ENCODE results near the gene FRS2.

The FRS2 gene

GRCh38 chr12:69515394-69515930 lies 45.3 kb downstream of the FRS2 start:
- DNase-seq (ENCODE audit: low spot score in 2 of 2) = no peak

DNA sequence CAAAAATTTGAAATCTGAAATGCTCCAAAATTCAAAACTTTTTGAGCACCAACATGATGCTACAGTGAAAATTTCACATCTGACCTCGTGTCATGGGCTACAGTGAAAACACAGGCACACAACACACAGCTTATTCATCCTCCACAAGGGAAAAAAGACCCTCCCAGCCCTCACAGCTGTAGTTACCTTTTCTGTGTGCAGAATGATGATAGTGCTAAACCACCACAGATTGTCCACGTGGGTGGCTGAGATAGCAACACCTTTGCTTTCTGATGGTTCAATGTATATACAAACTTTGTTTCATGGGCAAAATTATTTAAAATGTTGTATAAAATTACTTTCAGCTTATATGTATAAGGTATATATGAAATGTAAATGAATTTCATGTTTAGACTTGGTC lies 46.8 kb downstream of the FRS2 start:
- in situ Hi-C loops (cut with MboI; ENCODE audit: low sequenced_read_pairs) = no loop called here
- Histone ChIP-seq H3K27me3 (ENCODE audit: low read depth) (no peaks in the 10 kb centered on the region), H3K36me3 (replicated peaks) (no peaks in the 10 kb centered on the region), H3K4me3 (no peak overlapping the region), H3K4me1 (peaks cover 4% of the 10 kb centered on the region; the same call in 1 of the 2 replicates), H3K9me3 (peaks cover 7% of the 10 kb centered on the region; the same call in 1 of the 2 replicates)
- DNase-seq (ENCODE audit: low spot score in 2 of 2) = no peak

More at GRCh38 chr12:69515394-69515930, 45.3 kb downstream of the FRS2 start:
- Histone ChIP-seq H3K4me3 (no peak overlapping the region), H3K36me3 (replicated peaks) (no peaks in the 10 kb centered on the region), H3K9me3 (peaks cover under 1% of the 10 kb centered on the region; the same call in 1 of the 2 replicates), H3K27me3 (ENCODE audit: low read depth) (no peaks in the 10 kb centered on the region), H3K4me1 (peaks cover 12% of the 10 kb centered on the region)
- in situ Hi-C loops (cut with MboI; ENCODE audit: low sequenced_read_pairs) = no loop called here

GRCh38 chr12:69517406-69517805 lies 47.2 kb downstream of the FRS2 start:
- H3K4me1 ChIP-seq = peaks cover 4% of the 10 kb centered on the region; the same call in 1 of the 2 replicates
- in situ Hi-C loops (cut with MboI; ENCODE audit: low sequenced_read_pairs) = no loop called here
- no peaks in the 10 kb centered on the region for H3K36me3 ChIP-seq (replicated peaks)
- DNase-seq (ENCODE audit: low spot score in 2 of 2) = no peak
- no peaks in the 10 kb centered on the region for H3K27me3 ChIP-seq (ENCODE audit: low read depth)
- H3K9me3 ChIP-seq = peaks cover 7% of the 10 kb centered on the region; the same call in 1 of the 2 replicates
- H3K4me3 ChIP-seq = no peak overlapping the region

GRCh38 chr12:69519871-69520270 lies 49.7 kb downstream of the FRS2 start:
- Histone ChIP-seq H3K4me1 (peaks cover 4% of the 10 kb centered on the region; the same call in 1 of the 2 replicates), H3K27me3 (ENCODE audit: low read depth) (no peaks in the 10 kb centered on the region), H3K36me3 (replicated peaks) (no peaks in the 10 kb centered on the region), H3K9me3 (peaks cover 7% of the 10 kb centered on the region; the same call in 1 of the 2 replicates), H3K4me3 (no peak overlapping the region)
- in situ Hi-C loops (cut with MboI; ENCODE audit: low sequenced_read_pairs) = no loop called here
- DNase-seq (ENCODE audit: low spot score in 2 of 2) = no peak

DNA sequence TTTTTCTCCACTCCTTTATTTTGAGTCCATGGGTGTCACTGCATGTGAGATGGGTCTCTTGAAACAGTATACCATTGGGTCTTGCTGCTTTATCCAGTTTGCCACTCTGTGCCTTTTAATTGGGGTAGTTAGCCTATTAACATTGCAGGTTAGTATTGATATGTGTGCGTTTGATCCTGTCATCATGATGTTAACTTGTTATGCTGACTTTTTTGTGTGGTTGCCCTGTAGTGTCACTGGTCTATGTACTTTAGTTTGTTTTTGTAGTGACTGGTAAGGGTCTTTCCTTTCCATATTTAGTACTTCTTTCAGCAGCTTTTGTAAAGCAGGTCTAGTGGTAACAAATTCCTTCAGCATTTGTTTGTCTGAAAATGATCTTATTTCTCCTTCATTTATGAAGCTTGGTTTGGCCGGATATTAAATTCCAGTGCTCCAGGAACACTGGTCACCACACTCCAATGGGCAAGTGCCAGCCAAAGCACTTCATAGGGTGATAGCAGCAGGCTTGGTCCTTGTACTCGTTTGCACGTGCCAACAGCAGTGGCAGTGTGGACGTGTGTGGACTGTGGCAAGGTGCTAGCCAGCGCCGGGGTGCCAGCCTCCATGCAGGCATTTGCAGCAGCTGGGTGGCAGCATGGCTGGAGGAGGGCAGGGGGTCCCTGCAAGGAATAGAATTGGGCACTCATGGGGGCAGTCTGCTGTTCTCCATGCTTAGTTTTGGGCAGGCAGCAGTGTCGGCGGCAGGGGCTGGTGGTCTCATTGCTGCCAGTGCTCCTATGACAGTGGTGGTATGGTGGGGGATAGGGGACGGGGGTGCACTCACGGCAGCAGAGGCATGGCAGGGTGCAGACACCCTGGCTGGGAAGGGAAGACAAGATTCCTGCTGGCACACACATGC lies 53.5 kb downstream of the FRS2 start:
- H3K36me3 ChIP-seq (replicated peaks) = no peaks in the 10 kb centered on the region
- H3K27me3 ChIP-seq (ENCODE audit: low read depth) = no peaks in the 10 kb centered on the region
- H3K4me1 ChIP-seq = peaks cover 6% of the 10 kb centered on the region
- in situ Hi-C loops (cut with MboI; ENCODE audit: low sequenced_read_pairs) = no loop called here
- no peak for DNase-seq (ENCODE audit: low spot score in 2 of 2)
- peaks cover 7% of the 10 kb centered on the region; the same call in 1 of the 2 replicates for H3K9me3 ChIP-seq
- H3K4me3 ChIP-seq = no peak overlapping the region

DNA sequence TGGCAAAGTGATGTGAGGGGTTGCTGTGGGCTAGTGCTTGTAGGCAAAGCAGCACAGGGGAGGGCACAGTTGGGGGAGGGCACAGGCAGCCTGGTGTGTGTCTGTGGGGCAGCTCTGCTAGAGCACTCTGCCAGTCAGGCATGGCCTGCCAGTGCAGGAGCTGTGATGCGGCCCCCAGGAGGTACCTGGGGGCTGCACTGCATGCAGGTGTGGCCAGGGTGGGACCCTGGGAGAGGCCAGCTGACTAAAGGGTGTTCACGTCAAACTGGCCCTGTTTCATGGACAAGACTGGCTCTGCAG lies 54.1 kb downstream of the FRS2 start:
- in situ Hi-C loops (cut with MboI; ENCODE audit: low sequenced_read_pairs) = no loop called here
- Histone ChIP-seq H3K27me3 (ENCODE audit: low read depth) (no peaks in the 10 kb centered on the region), H3K36me3 (replicated peaks) (no peaks in the 10 kb centered on the region), H3K4me1 (peaks cover 6% of the 10 kb centered on the region), H3K4me3 (no peak overlapping the region), H3K9me3 (peaks cover 7% of the 10 kb centered on the region; the same call in 1 of the 2 replicates)
- no peak for DNase-seq (ENCODE audit: low spot score in 2 of 2)

- Histone ChIP-seq H3K9me3 (peaks cover 7% of the 10 kb centered on the region; the same call in 1 of the 2 replicates), H3K4me3 (no peak overlapping the region), H3K4me1 (peaks cover 6% of the 10 kb centered on the region), H3K36me3 (replicated peaks) (no peaks in the 10 kb centered on the region), H3K27me3 (ENCODE audit: low read depth) (no peaks in the 10 kb centered on the region)
- in situ Hi-C loops (cut with MboI; ENCODE audit: low sequenced_read_pairs) = no loop called here
- no peak for DNase-seq (ENCODE audit: low spot score in 2 of 2)
Measured at GRCh38 chr12:69524755-69525469, 54.7 kb downstream of the FRS2 start.

DNA sequence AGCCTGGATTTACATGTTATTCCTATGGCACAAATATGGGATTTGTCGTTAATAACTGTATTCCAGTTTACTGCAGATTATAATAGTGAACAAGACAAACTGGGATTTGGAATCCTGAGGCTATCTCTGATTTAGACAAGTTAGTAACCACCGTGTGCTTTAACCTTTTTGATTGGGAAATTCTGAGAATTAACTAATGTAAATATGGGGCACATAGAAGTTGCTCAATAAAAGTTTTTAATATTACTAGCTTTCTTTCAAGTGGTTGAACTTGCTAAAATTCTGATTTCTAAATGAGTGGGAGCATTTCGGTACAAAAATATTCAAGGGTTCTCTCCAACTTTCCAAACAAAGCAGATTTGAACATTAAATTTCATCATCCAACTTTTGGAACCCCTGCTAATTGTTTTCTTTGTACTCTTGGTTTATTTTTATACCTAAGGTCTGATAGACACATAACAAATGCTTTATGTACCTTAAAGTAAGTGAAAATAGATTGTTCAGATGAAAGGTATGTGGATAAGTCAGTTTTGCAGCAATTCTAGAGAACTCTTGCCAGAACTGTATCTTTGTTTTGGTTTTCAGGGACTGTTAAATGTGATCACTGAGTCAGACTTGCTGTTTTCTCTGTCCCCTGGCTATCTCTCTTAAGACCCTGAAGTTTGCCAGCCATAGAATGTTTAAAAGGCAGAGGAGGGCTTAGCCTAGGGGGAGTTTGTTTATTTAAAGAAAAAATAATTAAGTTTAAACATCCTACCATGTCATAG lies 57.5 kb downstream of the FRS2 start:
- Histone ChIP-seq H3K36me3 (replicated peaks) (no peaks in the 10 kb centered on the region), H3K4me3 (no peak overlapping the region), H3K4me1 (peaks cover 6% of the 10 kb centered on the region), H3K27me3 (ENCODE audit: low read depth) (no peaks in the 10 kb centered on the region), H3K9me3 (no peaks in the 10 kb centered on the region)
- no peak for DNase-seq (ENCODE audit: low spot score in 2 of 2)
- in situ Hi-C loops (cut with MboI; ENCODE audit: low sequenced_read_pairs) = no loop called here

DNA sequence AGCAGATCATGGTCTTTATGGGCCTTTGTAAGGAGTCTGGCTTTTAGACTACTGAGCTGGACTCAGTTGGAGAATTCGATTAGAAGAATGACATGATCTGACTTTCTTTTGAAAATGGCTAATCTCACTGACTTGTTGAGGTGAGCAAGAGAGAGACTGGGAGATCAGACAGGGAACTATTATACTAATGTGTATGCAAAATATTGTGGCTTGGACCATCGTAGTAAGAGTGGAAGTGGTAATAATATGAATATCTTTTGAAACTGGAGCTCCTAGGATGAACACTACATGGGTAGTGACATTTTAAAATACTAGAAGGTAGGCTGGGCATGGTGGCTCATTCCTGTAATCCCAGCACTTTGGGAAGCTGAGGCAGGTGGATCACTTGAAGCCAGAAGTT lies 58.8 kb downstream of the FRS2 start:
- H3K9me3 ChIP-seq = no peaks in the 10 kb centered on the region
- no peaks in the 10 kb centered on the region for H3K27me3 ChIP-seq (ENCODE audit: low read depth)
- DNase-seq (ENCODE audit: low spot score in 2 of 2) = no peak
- peaks cover 11% of the 10 kb centered on the region for H3K4me1 ChIP-seq
- H3K36me3 ChIP-seq (replicated peaks) = no peaks in the 10 kb centered on the region
- in situ Hi-C loops (cut with MboI; ENCODE audit: low sequenced_read_pairs) = no loop called here
- no peak overlapping the region for H3K4me3 ChIP-seq

- no peak for DNase-seq (ENCODE audit: low spot score in 2 of 2)
- Histone ChIP-seq H3K4me3 (no peak overlapping the region), H3K4me1 (peaks cover 30% of the 10 kb centered on the region), H3K27me3 (ENCODE audit: low read depth) (no peaks in the 10 kb centered on the region), H3K36me3 (replicated peaks) (no peaks in the 10 kb centered on the region), H3K9me3 (no peaks in the 10 kb centered on the region)
- in situ Hi-C loops (cut with MboI; ENCODE audit: low sequenced_read_pairs) = no loop called here
Measured at GRCh38 chr12:69533844-69534243, 63.7 kb downstream of the FRS2 start.

- Histone ChIP-seq H3K9me3 (no peaks in the 10 kb centered on the region), H3K36me3 (replicated peaks) (no peaks in the 10 kb centered on the region), H3K4me3 (no peak overlapping the region), H3K27me3 (ENCODE audit: low read depth) (no peaks in the 10 kb centered on the region), H3K4me1 (peaks cover 30% of the 10 kb centered on the region)
- in situ Hi-C loops (cut with MboI; ENCODE audit: low sequenced_read_pairs) = no loop called here
- peak; percentile 69 to 78 for DNase-seq (ENCODE audit: low spot score in 2 of 2)
Measured at GRCh38 chr12:69534389-69534822, 64.2 kb downstream of the FRS2 start.

DNA sequence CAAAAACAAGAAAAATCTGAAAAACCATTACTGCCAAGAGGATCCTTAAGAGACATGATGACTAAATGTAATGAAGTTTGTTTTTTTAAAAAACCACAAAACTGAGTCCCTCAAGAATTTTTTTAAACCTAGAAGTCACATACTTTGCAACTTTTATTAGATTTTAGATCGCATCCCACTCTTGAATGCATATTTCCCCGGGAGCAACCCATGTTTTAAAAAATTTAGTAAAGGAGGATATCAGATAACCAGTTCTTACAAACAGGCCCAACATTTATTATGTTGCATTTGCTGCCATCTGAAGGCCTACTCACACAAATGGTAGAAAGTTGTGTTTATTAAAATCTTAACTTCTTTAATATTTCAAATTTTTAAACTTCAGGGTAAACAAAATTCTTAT lies 70.8 kb downstream of the FRS2 start:
- DNase-seq (ENCODE audit: low spot score in 2 of 2) = no peak

GRCh38 chr12:69544087-69544486 lies 73.9 kb downstream of the FRS2 start:
- in situ Hi-C loops (cut with MboI; ENCODE audit: low sequenced_read_pairs) = no loop called here
- Histone ChIP-seq H3K4me3 (no peak overlapping the region), H3K36me3 (replicated peaks) (no peaks in the 10 kb centered on the region), H3K4me1 (no peaks in the 10 kb centered on the region), H3K9me3 (no peaks in the 10 kb centered on the region), H3K27me3 (ENCODE audit: low read depth) (no peaks in the 10 kb centered on the region)
- DNase-seq (ENCODE audit: low spot score in 2 of 2) = no peak

More for the DNA sequence above, 70.8 kb downstream of the FRS2 start:
- no peak overlapping the region for H3K4me3 ChIP-seq
- no peaks in the 10 kb centered on the region for H3K9me3 ChIP-seq
- no peaks in the 10 kb centered on the region for H3K27me3 ChIP-seq (ENCODE audit: low read depth)
- peaks cover 15% of the 10 kb centered on the region; the same call in 1 of the 2 replicates for H3K4me1 ChIP-seq
- H3K36me3 ChIP-seq (replicated peaks) = no peaks in the 10 kb centered on the region
- in situ Hi-C loops (cut with MboI; ENCODE audit: low sequenced_read_pairs) = no loop called here

Data from HAP-1 (cell line).